Common myeloid progenitor, CD34-positive (primary cell): ENCODE measurements around the gene BUD13.
A peak's percentile ranks its signal among the peaks of the same experiment; 100 is the strongest.

Source experiments
- CTCF ChIA-PET: fragments of 350-600 bp; sonication (Branson Sonifier 250); formaldehyde crosslinking; loops from one replicate; lab custom pipeline; 2021; ENCODE audit warnings: antibody characterized with exemption; lab: Charles Lee
- POLR2A ChIA-PET: fragments of 350-600 bp; sonication (Branson Sonifier 250); formaldehyde crosslinking; loops from one replicate; lab custom pipeline; 2021; ENCODE audit warnings: antibody characterized with exemption; lab: Charles Lee
- DNase-seq, 3 donors: peaks; one replicate each; pipeline versions ENCODE4 v3.0.0 to v3.0.0-alpha.2; 2013
- H3K27ac ChIP-seq, 2 experiments: 1 replicate in 1 of 2; 2 replicates in 1 of 2; pipeline ENCODE4 v1.7.0; 2013; ENCODE audit warnings: inconsistent platforms in 2 of 2, low read length in 2 of 2, mild to moderate bottlenecking in 2 of 2, low read depth in 1 of 2, moderate library complexity in 1 of 2; ENCODE audit not compliant: severe bottlenecking in 2 of 2, insufficient read depth in 1 of 2, poor library complexity in 1 of 2
- H3K27me3 ChIP-seq, 5 experiments: replicated peaks in 2 of 5; 1 replicate in 3 of 5; 2 replicates in 2 of 5; pipeline versions ENCODE4 v1.6.1 to v1.7.0; 2013; ENCODE audit warnings: low read length in 4 of 5, mild to moderate bottlenecking in 2 of 5, moderate library complexity in 2 of 5, inconsistent platforms in 1 of 5; ENCODE audit not compliant: insufficient read depth in 5 of 5, control insufficient read depth in 4 of 5
- H3K36me3 ChIP-seq, 4 experiments: 1 replicate in 2 of 4; 2 replicates in 2 of 4; pipeline versions ENCODE4 v1.6.1 to v1.7.0; 2013; ENCODE audit warnings: low read length in 3 of 4, control low read depth in 1 of 4, mild to moderate bottlenecking in 1 of 4; ENCODE audit not compliant: control insufficient read depth in 4 of 4, insufficient read depth in 4 of 4
- H3K4me1 ChIP-seq, 4 experiments: 1 replicate in 3 of 4; 2 replicates in 1 of 4; pipeline versions ENCODE4 v1.6.1 to v1.7.1; 2013; ENCODE audit warnings: low read length in 3 of 4, mild to moderate bottlenecking in 3 of 4, control low read depth in 1 of 4, inconsistent platforms in 1 of 4, moderate library complexity in 1 of 4; ENCODE audit not compliant: control insufficient read depth in 4 of 4, insufficient read depth in 4 of 4; ENCODE audit errors: control extremely low read depth in 1 of 4
- H3K4me3 ChIP-seq, 7 experiments: 1 replicate in 4 of 7; 2 replicates in 3 of 7; pipeline versions ENCODE4 v1.5.1 to v1.7.0; 2013; ENCODE audit warnings: mild to moderate bottlenecking in 7 of 7, low read length in 6 of 7, moderate library complexity in 6 of 7, inconsistent platforms in 2 of 7, low read depth in 2 of 7, control low read depth in 1 of 7; ENCODE audit not compliant: insufficient read depth in 4 of 7, control insufficient read depth in 1 of 7; ENCODE audit errors: extremely low read depth in 1 of 7
- H3K9me3 ChIP-seq, 5 experiments: 1 replicate in 4 of 5; 2 replicates in 1 of 5; pipeline versions ENCODE4 v1.6.1 to v1.7.1; 2013; ENCODE audit warnings: low read length in 4 of 5, mild to moderate bottlenecking in 2 of 5, inconsistent platforms in 1 of 5, low read depth in 1 of 5, moderate library complexity in 1 of 5; ENCODE audit not compliant: control insufficient read depth in 4 of 5, insufficient read depth in 2 of 5; ENCODE audit errors: control extremely low read depth in 1 of 5
- WGBS: methylation state at CpG from one replicate; pipeline ENCODE4 v1.1.5; 2013; ENCODE audit not compliant: insufficient coverage; 5-methylcytosine and 5-hydroxymethylcytosine counted together

BUD13 gene

GRCh38 chr11:116703421-116703820 is 69.4 kb downstream of the BUD13 start:
- no peaks in the 10 kb centered on the region for H3K36me3 ChIP-seq
- H3K27ac ChIP-seq: no peak overlapping the region
- H3K9me3 ChIP-seq: no peaks in the 10 kb centered on the region
- H3K4me1 ChIP-seq: peaks cover 0 to 3% (median 0%) of the 10 kb centered on the region in 4 experiments
- POLR2A ChIA-PET: no interaction called here
- CTCF ChIA-PET: no interaction called here
- 55% methylated on average over 9 of the region's 11 CpGs for WGBS
- DNase-seq: peak; percentile 6 to 52 (median 50)
- no peak overlapping the region for H3K4me3 ChIP-seq
- peaks cover under 1 to 24% (median 11%) of the 10 kb centered on the region in 5 experiments for H3K27me3 ChIP-seq

- Histone ChIP-seq H3K9me3 (no peaks in the 10 kb centered on the region), H3K36me3 (no peaks in the 10 kb centered on the region), H3K4me3 (no peak overlapping the region), H3K27me3 (peaks cover 0 to 20% (median 11%) of the 10 kb centered on the region in 5 experiments), H3K27ac (no peak overlapping the region), H3K4me1 (peaks cover 0 to 3% (median 0%) of the 10 kb centered on the region in 4 experiments)
- CTCF ChIA-PET: no interaction called here
- WGBS: 91% methylated on average over 4 of the region's 8 CpGs
- POLR2A ChIA-PET: no interaction called here
- DNase-seq: no peak
Observed at GRCh38 chr11:116702772-116703385, 69.9 kb downstream of the BUD13 start.

- Histone ChIP-seq H3K36me3 (no peaks in the 10 kb centered on the region), H3K4me3 (no peak overlapping the region), H3K9me3 (no peaks in the 10 kb centered on the region), H3K4me1 (peaks cover 0 to under 1% (median 0%) of the 10 kb centered on the region in 4 experiments), H3K27ac (no peak overlapping the region), H3K27me3 (peaks cover 0 to 10% (median 8%) of the 10 kb centered on the region in 5 experiments)
- POLR2A ChIA-PET: no interaction called here
- CTCF ChIA-PET: interaction anchor here (1.2 kb wide), 1 partner anchor 10 kb away, joined by 4 read pairs; no protein-coding TSS in a partner anchor
- 79% methylated on average over 2 of the region's 2 CpGs for WGBS
- no peak for DNase-seq
Observed at GRCh38 chr11:116701876-116702275, 70.9 kb downstream of the BUD13 start.

GRCh38 chr11:116701297-116701801 is 71.4 kb downstream of the BUD13 start:
- DNase-seq: no peak
- no peak overlapping the region for H3K27ac ChIP-seq
- peaks cover 0 to 8% (median 6%) of the 10 kb centered on the region in 5 experiments for H3K27me3 ChIP-seq
- no peaks in the 10 kb centered on the region for H3K36me3 ChIP-seq
- 99% methylated on average over 7 of the region's 7 CpGs for WGBS
- no peak overlapping the region for H3K4me3 ChIP-seq
- ChIA-PET CTCF (interaction anchor here (1.2 kb wide), 1 partner anchor 10 kb away, joined by 4 read pairs; no protein-coding TSS in a partner anchor), POLR2A (no interaction called here)
- no peaks in the 10 kb centered on the region for H3K9me3 ChIP-seq
- H3K4me1 ChIP-seq: peaks cover 0 to 5% (median 2%) of the 10 kb centered on the region in 4 experiments

GRCh38 chr11:116700586-116701220 is 72.1 kb downstream of the BUD13 start:
- Histone ChIP-seq H3K4me1 (peaks cover 0 to 10% (median 5%) of the 10 kb centered on the region in 4 experiments), H3K36me3 (no peaks in the 10 kb centered on the region), H3K9me3 (no peaks in the 10 kb centered on the region), H3K27ac (no peak overlapping the region), H3K27me3 (peaks cover 0 to 4% (median 0%) of the 10 kb centered on the region in 5 experiments), H3K4me3 (no peak overlapping the region)
- DNase-seq: no peak
- POLR2A ChIA-PET: no interaction called here
- CTCF ChIA-PET: no interaction called here
- WGBS: 97% methylated on average over 4 of the region's 6 CpGs
